ENCODE measurements around the gene CACNA1G.

The CACNA1G gene

DNA sequence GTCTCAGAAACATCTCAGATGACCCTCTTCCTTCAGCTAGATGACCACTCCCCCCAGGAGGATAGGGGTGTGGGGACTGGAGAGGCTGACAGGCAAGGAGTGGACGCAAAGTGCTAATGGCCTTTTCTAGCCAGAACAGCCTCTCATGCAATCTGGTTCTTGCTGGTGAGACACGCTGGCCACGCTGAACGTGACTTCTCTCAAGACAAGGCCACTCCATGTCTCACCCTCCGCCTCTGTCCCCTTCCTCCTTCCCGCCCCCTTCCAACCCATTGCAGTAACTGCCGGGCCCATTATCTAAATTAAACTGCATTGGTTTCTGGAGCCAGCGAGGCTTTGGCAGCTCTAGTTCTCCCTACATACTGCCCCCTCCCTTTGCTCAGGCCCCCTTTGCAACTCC is 9.5 kb downstream of the CACNA1G start:
- no peak for DNase-seq

- no peak for DNase-seq
Observed at GRCh38 chr17:50570528-50570927, 10.0 kb downstream of the CACNA1G start.

DNA sequence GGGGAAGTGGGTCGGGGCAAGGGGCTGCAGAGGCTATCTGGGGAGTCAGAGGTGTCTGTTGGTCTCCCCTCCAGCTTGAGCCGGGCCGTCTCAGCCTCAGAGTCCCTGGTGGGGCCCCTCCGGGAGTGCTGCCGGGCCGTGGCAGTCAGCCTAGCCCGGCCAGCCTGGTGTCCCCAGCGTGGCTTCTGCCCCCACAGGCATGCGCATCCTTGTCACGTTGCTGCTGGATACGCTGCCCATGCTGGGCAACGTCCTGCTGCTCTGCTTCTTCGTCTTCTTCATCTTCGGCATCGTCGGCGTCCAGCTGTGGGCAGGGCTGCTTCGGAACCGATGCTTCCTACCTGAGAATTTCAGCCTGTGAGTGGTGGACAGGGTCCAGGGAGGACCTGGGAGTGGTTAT is 11.2 kb downstream of the CACNA1G start:
- DNase-seq, result no peak

GRCh38 chr17:50572541-50572940 is 12.0 kb downstream of the CACNA1G start:
- no peak for DNase-seq

GRCh38 chr17:50573866-50574611 is 13.5 kb downstream of the CACNA1G start:
- no peak for DNase-seq

GRCh38 chr17:50575581-50576210 is 15.2 kb downstream of the CACNA1G start:
- DNase-seq, result no peak

GRCh38 chr17:50576864-50577263 is 16.3 kb downstream of the CACNA1G start:
- DNase-seq, result no peak

DNA sequence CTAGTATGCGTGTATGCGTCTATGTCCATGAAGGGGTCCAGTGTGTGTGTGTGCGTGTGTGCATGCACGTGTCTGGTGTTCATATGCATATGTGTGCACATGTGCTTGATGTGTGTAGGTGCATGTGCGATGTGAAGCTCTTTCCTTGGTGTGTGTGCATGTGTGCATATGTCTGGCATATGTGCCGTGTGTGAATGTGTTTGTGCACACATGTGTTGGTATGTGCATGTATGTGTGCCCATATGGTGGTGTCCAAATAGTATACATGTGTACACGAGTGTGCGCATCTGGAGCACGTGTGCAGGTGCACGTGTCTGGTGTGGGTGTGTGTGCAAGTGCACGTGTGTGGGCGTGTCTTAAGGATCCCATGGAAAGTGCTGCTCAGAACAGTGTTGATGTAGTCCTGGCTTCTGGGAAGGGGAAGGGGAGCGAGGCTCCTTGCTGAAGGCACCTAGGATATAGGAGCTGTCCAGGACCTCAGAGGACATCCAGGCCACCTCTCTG is 17.0 kb downstream of the CACNA1G start:
- DNase-seq, result no peak

DNA sequence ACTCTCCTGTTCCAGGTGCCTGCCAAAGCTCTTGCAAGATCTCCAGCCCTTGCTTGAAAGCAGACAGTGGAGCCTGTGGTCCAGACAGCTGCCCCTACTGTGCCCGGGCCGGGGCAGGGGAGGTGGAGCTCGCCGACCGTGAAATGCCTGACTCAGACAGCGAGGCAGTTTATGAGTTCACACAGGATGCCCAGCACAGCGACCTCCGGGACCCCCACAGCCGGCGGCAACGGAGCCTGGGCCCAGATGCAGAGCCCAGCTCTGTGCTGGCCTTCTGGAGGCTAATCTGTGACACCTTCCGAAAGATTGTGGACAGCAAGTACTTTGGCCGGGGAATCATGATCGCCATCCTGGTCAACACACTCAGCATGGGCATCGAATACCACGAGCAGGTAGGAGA is 17.7 kb downstream of the CACNA1G start:
- no peak for DNase-seq

- no peak for DNase-seq
Observed at GRCh38 chr17:50579399-50579798, 18.9 kb downstream of the CACNA1G start.

GRCh38 chr17:50580646-50581045 is 20.1 kb downstream of the CACNA1G start:
- DNase-seq, result no peak

DNA sequence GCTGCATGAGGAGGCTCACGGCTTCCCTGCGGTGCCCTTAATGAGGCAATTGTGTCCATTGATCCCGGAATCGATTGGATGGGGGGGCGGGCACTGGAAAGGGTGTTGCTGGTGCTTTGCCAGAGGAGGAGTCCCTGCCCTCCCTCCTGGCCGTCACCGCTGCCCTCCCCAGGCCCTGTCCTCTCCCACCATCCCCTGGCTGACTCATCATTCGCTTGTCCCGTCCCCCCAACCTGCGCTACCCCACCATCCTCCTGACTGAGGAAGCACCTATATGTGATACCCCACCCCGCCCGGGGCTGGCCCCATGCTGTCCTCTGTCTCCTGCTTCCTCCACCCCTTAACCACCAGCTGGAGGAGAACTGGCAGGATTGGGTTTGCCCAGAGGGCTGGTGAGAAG is 20.8 kb downstream of the CACNA1G start:
- DNase-seq, result no peak

GRCh38 chr17:50582741-50583140 is 22.2 kb downstream of the CACNA1G start:
- no peak for DNase-seq

DNA sequence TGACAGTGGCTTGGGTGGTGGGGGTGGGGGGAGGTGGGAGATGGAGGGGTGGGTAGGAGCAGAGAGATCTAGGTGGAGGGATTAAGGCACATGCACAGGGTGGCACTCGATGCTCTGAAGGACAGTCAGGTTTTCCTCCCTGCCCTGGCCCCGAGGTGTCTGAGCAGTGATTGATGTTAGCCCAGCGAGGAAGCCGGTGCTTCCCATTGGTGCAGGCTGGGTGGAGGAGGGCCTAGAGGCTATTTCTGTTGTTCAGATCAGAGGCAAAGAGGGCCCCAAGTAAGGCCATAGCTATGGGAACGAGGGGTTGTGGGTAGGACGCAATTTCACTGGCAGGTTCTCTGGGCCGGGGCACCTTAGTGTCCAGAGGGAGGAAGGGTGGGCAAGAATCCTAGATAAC is 23.1 kb downstream of the CACNA1G start:
- DNase-seq, result no peak

DNA sequence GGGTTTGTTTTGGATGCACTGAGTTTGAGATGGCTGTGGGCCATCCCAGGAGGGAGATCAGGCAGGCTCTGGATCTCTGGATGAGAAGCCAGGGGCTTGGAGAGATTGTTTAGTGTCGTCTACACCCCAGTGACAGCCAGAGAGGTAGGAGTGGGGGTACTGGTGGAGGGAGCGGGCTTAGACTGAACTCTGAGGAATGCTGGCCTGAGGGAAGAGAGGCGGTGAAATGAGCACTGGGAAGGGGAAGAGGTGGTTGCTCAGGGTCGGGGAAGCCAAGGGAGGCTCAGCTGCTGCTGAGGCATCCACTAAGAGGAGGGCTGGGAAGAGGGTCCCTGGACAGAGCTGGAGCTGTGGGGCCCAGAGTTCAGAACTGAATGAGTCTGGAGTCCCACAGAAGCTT is 23.6 kb downstream of the CACNA1G start:
- no peak for DNase-seq

DNA sequence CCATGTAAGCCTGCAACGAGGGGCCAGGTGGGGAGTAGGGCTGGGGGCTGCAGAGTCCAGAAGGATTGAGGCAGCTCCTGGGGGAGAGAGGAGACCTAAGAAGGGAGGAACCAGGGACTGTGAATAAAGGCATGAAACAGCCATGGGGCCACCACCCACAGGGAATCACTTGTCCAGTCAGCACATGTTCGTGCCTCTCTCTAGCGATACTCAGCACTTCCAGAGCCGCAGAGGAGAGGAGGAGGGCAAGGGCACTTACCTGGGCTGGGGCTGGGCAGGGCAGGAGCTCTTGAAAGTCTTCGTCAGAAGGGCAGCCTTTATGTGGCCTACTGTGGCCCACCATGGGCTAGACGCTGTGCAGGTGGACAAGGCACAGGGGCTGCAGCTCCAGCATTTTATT is 24.2 kb downstream of the CACNA1G start:
- DNase-seq, result no peak

GRCh38 chr17:50585346-50585745 is 24.8 kb downstream of the CACNA1G start:
- DNase-seq, result no peak

GRCh38 chr17:50585891-50586290 is 25.4 kb downstream of the CACNA1G start:
- no peak for DNase-seq

DNA sequence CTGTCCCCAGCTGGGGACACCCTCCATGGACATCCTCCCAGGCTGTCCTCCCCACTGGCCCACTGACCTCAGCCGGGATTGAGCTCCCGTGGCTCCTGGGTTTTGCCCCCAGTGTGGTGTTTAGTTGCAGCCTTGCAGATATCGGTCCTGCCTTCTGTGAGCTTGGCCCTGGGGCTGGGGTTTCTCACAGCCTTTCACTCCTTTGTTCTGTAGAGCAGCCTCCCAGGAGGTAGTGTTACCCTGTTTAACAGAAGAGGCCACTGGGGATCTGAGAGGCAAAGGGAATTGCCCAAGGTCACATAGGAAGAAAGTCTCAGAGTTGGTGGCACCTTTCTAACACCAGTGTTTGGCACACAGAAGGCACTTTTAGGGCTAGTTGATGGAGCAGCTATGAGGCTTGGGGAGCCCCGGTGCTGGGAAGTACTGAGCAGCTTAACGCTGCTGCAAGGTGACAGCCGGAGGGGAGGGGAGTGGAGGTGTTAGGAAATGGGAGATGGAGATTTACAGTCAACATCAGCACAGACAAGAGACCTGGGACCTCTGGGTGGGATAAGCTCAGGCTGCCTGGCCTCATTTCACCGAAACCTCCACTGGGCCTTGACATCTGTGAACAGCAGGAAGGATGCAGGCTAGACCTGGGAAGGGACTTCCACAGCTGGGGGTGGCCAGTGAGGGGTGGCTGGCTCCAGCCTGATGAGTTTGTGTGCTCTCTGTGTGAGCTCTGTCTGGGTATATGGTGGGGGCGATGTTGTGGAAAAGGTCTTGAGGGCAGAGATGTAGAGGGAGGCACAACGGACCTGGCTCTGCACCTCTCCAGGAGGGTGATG is 26.1 kb downstream of the CACNA1G start:
- no peak for DNase-seq

DNA sequence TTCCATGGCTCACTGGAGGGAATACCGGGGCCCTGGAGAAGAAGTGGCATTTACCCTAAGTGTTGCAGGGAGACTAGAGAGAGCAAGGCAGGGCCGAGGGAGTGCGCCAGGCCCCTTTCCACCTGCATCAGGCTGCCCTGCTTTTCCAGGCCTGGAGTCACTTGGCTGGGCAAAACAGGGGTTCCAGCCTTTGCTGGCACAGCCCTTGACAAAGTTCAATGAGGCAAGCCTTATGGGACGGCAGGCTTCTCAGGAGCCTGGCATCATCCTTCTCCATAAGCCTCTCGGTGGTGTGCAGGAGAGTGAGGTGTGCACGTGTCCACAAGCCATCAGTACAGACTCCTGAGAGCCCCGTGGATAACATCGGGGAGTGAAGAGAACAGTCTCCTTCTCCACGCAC is 27.1 kb downstream of the CACNA1G start:
- DNase-seq, result no peak

DNA sequence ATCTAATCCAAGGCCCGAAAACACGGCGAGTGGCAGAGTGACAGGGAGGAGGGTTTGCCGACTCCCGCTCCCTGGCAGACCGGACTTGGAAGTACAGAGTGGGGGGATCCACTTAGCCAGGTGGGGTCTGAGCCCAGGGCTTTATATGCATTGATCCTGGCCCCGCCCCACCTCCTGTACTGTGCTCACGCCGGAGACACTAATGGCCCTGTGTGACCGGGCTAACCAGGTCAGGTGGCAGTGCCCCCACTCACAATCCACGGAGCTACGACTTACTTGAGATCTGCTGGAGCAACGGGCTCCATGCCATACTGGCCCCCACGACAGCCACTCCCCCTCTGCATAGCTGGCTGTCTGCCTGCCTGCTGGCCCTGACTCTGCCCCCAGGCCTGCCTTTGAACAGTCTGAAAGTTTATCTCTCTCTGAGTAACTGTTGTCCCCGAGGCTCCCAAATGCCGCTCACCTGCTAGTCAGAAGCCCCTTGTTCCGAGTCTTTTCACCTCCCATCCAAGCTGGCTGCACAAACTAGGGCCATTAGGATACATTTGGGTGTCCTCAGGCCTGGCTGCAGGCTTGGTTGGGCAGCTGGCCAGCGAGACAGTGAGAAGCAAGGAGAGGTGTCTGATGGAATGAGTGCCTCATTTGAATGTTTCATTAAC is 28.0 kb downstream of the CACNA1G start:
- DNase-seq, result no peak

DNA sequence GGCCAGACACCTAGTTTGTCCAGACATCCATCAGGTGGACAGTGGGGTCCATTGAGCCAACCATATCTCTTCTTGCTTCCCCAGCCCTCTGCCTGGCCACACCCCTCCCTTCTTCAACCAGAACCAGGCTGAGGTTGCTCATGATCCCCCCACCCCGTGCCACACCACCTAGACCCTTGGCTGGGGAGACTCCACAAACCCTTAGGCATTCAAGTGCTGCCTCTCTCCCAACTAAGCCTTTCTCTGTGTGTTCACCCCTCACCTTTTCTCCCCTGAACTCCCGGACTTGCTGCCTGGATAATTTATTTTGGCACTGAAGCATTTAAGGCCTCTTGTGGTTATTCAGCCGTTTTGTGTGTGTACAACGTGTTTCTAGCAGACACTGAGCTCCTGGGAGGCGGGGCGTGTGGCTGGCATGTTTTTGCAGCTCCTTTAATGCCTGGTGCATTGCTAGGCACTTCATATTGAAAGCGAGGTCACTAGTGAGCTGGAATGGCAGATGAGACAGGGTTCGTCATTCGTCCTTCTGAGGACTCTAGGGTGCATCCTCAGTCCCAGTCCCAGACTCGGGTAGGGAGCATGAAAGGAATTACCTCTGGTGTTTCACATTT is 28.7 kb downstream of the CACNA1G start:
- no peak for DNase-seq

All from NCI-H1694 treated with DMSO at 0.1 percent for 48 hours (cell line).